HCT116 (cell line): ENCODE data around the gene PIBF1. TPM values are rescaled to one million over a fixed set of nuclear protein-coding genes. Genes with fewer than 3 reads are reported as not detected.

Experiments
- ATAC-seq: fragments of 200-7000 bp; cut with Tn5 transposase; 2 replicates; pipeline ENCODE4 v1.9.1; 2020; ENCODE audit warnings: mild to moderate bottlenecking, moderate library complexity
- BruUV-seq: library from RNA; stranded (reverse); fragments of 400-500 nt; replicated peaks from 2 replicates; lab custom pipeline; 2021; lab: Mats Ljungman, UMichigan
- CTCF ChIA-PET: fragments of 300-600 bp; sonication (Branson Sonifier 250); formaldehyde crosslinking; loops from one replicate; lab custom pipeline; 2021; ENCODE audit warnings: antibody characterized with exemption; lab: Charles Lee
- POLR2A ChIA-PET: fragments of 300-600, 350-600 bp; sonication (Branson Sonifier 250); formaldehyde crosslinking; loops from one replicate; lab custom pipeline; 2021; ENCODE audit warnings: antibody characterized with exemption; lab: Charles Lee
- RAD21 ChIA-PET, 2 experiments: fragments of 300-600 bp; sonication (Branson Sonifier 250); formaldehyde crosslinking; loops; one replicate each; lab custom pipeline; 2023; ENCODE audit warnings: low total read pairs in 2 of 2; ENCODE audit not compliant: uncharacterized antibody in 2 of 2, unreplicated experiment in 2 of 2, low non-redundant PET in 1 of 2; lab: Charles Lee
- DNase-seq: peaks from one replicate; pipeline ENCODE4 v3.0.0-alpha.2; 2010; ENCODE audit warnings: low read depth, low spot score
- H2AFZ ChIP-seq: fragments of 200-600 bp; shearing (Covaris generic), sonication (generic); 2 replicates; pipeline ENCODE4 v1.6.1; 2017; ENCODE audit warnings: low read depth, mixed run types, mixed read lengths, antibody characterized with exemption, low read length; ENCODE audit not compliant: poor library complexity, severe bottlenecking
- H3K27ac ChIP-seq: 2 replicates; pipeline ENCODE4 v1.5.1; 2012; ENCODE audit warnings: low read depth, low read length
- H3K27me3 ChIP-seq: fragments of 200-600 bp; sonication (generic); 2 replicates; pipeline ENCODE4 v1.6.1; 2016; ENCODE audit warnings: mixed run types, low read length, mixed read lengths; ENCODE audit not compliant: insufficient read depth
- H3K36me3 ChIP-seq, 2 experiments: fragments of 200-500 bp in 1 of 2; fragments of 200-600 bp in 1 of 2; sonication (Bioruptor generic) in 1 of 2; sonication (generic) in 1 of 2; 2 replicates each; pipeline versions ENCODE4 v1.5.1 to v1.6.1; 2014 to 2016; ENCODE audit warnings: low read length in 2 of 2, inconsistent platforms in 1 of 2, mixed read lengths in 1 of 2, mixed run types in 1 of 2; ENCODE audit not compliant: insufficient read depth in 2 of 2, control insufficient read depth in 1 of 2
- H3K4me1 ChIP-seq, 2 experiments: fragments of 200-600 bp in 1 of 2; sonication (generic) in 1 of 2; 2 replicates each; pipeline versions ENCODE4 v1.5.1 to v1.6.1; 2012 to 2017; ENCODE audit warnings: low read length in 2 of 2, inconsistent platforms in 1 of 2, mild to moderate bottlenecking in 1 of 2, mixed read lengths in 1 of 2, mixed run types in 1 of 2, moderate library complexity in 1 of 2; ENCODE audit not compliant: insufficient read depth in 2 of 2, control insufficient read depth in 1 of 2
- H3K4me2 ChIP-seq: fragments of 200-600 bp; sonication (generic); 2 replicates; pipeline ENCODE4 v1.6.1; 2017; ENCODE audit warnings: mixed run types, low read length, mixed read lengths
- H3K4me3 ChIP-seq, 2 experiments: fragments of 200-600 bp in 1 of 2; sonication (generic) in 1 of 2; replicated peaks in 1 of 2; 2 replicates each; pipeline ENCODE4 v1.5.1; 2011 to 2016; ENCODE audit warnings: low read length in 2 of 2, control low read depth in 1 of 2, low read depth in 1 of 2, mild to moderate bottlenecking in 1 of 2, mixed read lengths in 1 of 2, mixed run types in 1 of 2
- H3K79me2 ChIP-seq: fragments of 200-600 bp; sonication (generic); 2 replicates; pipeline ENCODE4 v1.6.1; 2017; ENCODE audit warnings: mild to moderate bottlenecking, mixed run types, low read length, moderate library complexity, mixed read lengths; ENCODE audit not compliant: insufficient read depth
- H3K9ac ChIP-seq: fragments of 200-600 bp; sonication (generic); 2 replicates; pipeline ENCODE4 v1.6.1; 2016; ENCODE audit warnings: low read length, mixed read lengths
- H3K9me2 ChIP-seq: fragments of 200-600 bp; sonication (generic), shearing (Covaris generic); 2 replicates; pipeline ENCODE4 v1.6.1; 2017; ENCODE audit warnings: mixed run types, mild to moderate bottlenecking, moderate library complexity; ENCODE audit not compliant: insufficient read depth
- H3K9me3 ChIP-seq, 2 experiments: fragments of 200-500 bp in 1 of 2; fragments of 200-600 bp in 1 of 2; sonication (Bioruptor generic) in 1 of 2; sonication (generic) in 1 of 2; 2 replicates each; pipeline ENCODE4 v1.6.1; 2014 to 2017; ENCODE audit warnings: low read length in 2 of 2, mixed read lengths in 2 of 2, inconsistent platforms in 1 of 2, low read depth in 1 of 2, mild to moderate bottlenecking in 1 of 2, mixed run types in 1 of 2, moderate library complexity in 1 of 2; ENCODE audit not compliant: control insufficient read depth in 1 of 2, insufficient read depth in 1 of 2
- H4K20me1 ChIP-seq: fragments of 200-600 bp; sonication (generic), shearing (Covaris generic); 2 replicates; pipeline ENCODE4 v1.6.1; 2017; ENCODE audit warnings: mixed run types, mild to moderate bottlenecking, moderate library complexity; ENCODE audit not compliant: insufficient read depth
- EGR1 ChIP-seq: IDR thresholded peaks from 2 replicates; pipeline ENCODE4 v1.6.1; 2012; ENCODE audit warnings: low read depth
- FOSL1 ChIP-seq: IDR thresholded peaks from 2 replicates; pipeline ENCODE4 v1.6.1; 2012; ENCODE audit warnings: low read depth
- JUND ChIP-seq: IDR thresholded peaks from 2 replicates; pipeline ENCODE4 v1.6.1; 2012
- RAD21 ChIP-seq: IDR thresholded peaks from 2 replicates; pipeline ENCODE4 v1.6.1; 2012; ENCODE audit warnings: low read depth, mild to moderate bottlenecking
- SIN3A ChIP-seq: IDR thresholded peaks from 2 replicates; pipeline ENCODE4 v1.6.1; 2012; ENCODE audit warnings: low read depth
- YY1 ChIP-seq: IDR thresholded peaks from 2 replicates; pipeline ENCODE4 v1.6.1; 2011; ENCODE audit warnings: low read length, low read depth, moderate library complexity, mild to moderate bottlenecking; ENCODE audit not compliant: insufficient replicate concordance; ENCODE audit errors: extremely low read depth
- ZFX ChIP-seq: fragments of 450-650 bp; IDR thresholded peaks from 2 replicates; pipeline ENCODE4 v1.6.1; 2017
- ZNF274 ChIP-seq: fragments of 200-500 bp; sonication (Bioruptor generic); IDR thresholded peaks from 2 replicates; pipeline ENCODE4 v1.6.1; 2014; ENCODE audit warnings: mild to moderate bottlenecking, low read depth, low read length, inconsistent platforms
- intact Hi-C: fragments of 100-400 bp; cut with micrococcal nuclease; formaldehyde crosslinking; loops from 2 replicates; pipeline ENCODE4 v1.10.0; 2022
- total RNA-seq: library from RNA; stranded (reverse); gene quantifications from one replicate; pipeline ENCODE4 v1.2.1, GENCODE V29; 2021; ENCODE audit not compliant: unreplicated experiment
- TF ChIP-seq, protein P1 (sequence below), 3 experiments: fragments of 200-600 bp in 1 of 3; sonication (generic) in 1 of 3; IDR thresholded peaks in 2 of 3; conservative IDR thresholded peaks in 1 of 3; 2 replicates each; pipeline ENCODE4 v1.5.1; 2012 to 2017; ENCODE audit warnings: low read depth in 2 of 3, low read length in 2 of 3, antibody characterized with exemption in 1 of 3, borderline replicate concordance in 1 of 3, control low read depth in 1 of 3, mild to moderate bottlenecking in 1 of 3, mixed read lengths in 1 of 3, mixed run types in 1 of 3, moderate library complexity in 1 of 3; ENCODE audit not compliant: insufficient read depth in 1 of 3

The PIBF1 gene
- total RNA-seq, 1 experiment from 2014 or later = 21.1 TPM

DNA sequence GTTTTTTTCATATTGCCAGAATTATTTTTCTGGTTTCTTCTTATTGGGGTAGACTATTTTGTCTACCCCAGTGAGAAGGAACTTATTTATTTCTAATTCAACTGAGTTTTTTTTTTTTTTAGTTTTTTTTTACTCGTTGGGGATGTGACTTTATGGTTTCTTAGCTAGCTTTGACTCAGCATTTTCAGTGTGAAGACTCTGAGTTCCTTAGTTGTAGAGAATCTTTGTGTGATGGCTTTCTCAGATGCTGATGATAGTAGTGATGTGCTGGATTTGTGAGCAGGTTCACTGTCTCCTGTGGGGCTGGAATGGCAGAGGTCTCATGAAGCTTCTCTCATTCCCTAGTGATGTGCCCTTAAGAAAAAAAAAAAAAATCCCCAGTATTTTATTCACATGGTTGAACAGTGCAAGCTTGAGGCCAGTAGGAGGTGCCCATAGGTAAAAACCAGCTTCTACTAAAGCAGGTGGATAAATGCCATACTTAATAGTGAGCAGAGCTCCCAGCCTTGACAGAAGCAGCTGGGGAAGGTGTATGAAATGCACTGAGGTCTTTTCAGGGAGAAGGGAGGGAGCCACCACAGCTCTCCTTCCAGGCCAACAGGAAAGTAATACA, 170.7 kb downstream of the PIBF1 start:
- H4K20me1 ChIP-seq = no peaks in the 10 kb centered on the region
- H3K36me3 ChIP-seq = no peaks in the 10 kb centered on the region
- BruUV-seq = no TSS peak
- intact Hi-C loops = no loop called here
- ChIA-PET RAD21 (no interaction called here), POLR2A (interaction anchor here (0.7 kb wide), 1 partner anchor 108 kb away, joined by 4 read pairs; no protein-coding TSS in a partner anchor), CTCF (no interaction called here)
- no peak overlapping the region for H3K27ac ChIP-seq
- H3K4me2 ChIP-seq = no peak overlapping the region
- H2AFZ ChIP-seq = no peak overlapping the region
- no peak for DNase-seq
- H3K9me2 ChIP-seq = no peaks in the 10 kb centered on the region
- H3K9me3 ChIP-seq = no peaks in the 10 kb centered on the region
- H3K9ac ChIP-seq = no peak overlapping the region
- no peak overlapping the region for H3K4me3 ChIP-seq
- H3K4me1 ChIP-seq = no peaks in the 10 kb centered on the region
- ATAC-seq = peak; percentile 50; the same call in 1 of the 2 replicates
- TF ChIP-seq FOSL1 = no peak
- TF ChIP-seq JUND = no peak
- TF ChIP-seq ZNF274 = no peak
- no peak for TF ChIP-seq YY1
- no peak for TF ChIP-seq SIN3A
- no peak for TF ChIP-seq EGR1
- TF ChIP-seq ZFX = no peak
- TF ChIP-seq, protein P1, sequence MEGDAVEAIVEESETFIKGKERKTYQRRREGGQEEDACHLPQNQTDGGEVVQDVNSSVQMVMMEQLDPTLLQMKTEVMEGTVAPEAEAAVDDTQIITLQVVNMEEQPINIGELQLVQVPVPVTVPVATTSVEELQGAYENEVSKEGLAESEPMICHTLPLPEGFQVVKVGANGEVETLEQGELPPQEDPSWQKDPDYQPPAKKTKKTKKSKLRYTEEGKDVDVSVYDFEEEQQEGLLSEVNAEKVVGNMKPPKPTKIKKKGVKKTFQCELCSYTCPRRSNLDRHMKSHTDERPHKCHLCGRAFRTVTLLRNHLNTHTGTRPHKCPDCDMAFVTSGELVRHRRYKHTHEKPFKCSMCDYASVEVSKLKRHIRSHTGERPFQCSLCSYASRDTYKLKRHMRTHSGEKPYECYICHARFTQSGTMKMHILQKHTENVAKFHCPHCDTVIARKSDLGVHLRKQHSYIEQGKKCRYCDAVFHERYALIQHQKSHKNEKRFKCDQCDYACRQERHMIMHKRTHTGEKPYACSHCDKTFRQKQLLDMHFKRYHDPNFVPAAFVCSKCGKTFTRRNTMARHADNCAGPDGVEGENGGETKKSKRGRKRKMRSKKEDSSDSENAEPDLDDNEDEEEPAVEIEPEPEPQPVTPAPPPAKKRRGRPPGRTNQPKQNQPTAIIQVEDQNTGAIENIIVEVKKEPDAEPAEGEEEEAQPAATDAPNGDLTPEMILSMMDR (IDR thresholded peaks at IDR 0.05 in 2 of 3, conservative IDR thresholded peaks at IDR 0.05 in 1 of 3; ENCODE audit: borderline replicate concordance in 1 of 3, insufficient read depth in 1 of 3, low read depth in 2 of 3, low read length in 2 of 3) = peak in 1 of 3 experiments; percentile 28; a peak in 3 of 6 replicates
- TF ChIP-seq RAD21 = no peak
- no peaks in the 10 kb centered on the region for H3K79me2 ChIP-seq
- no peaks in the 10 kb centered on the region for H3K27me3 ChIP-seq
